ENCODE data around the gene LNPEP. TPM values are rescaled to one million over a fixed set of nuclear protein-coding genes. Genes with fewer than 3 reads are reported as not detected.

The LNPEP gene
- total and polyA plus RNA-seq, 10 of the 15 experiments (the other 5 are each of a cell fraction or from before 2014, with no cell fraction given) = 5.6 to 54.9 (median 25.0) TPM

- Histone ChIP-seq H3K79me2 (ENCODE audit: control insufficient read depth, insufficient read depth, low read length) (peaks cover 91% of the 10 kb centered on the region), H3K9me3 (replicated peaks; ENCODE audit: control insufficient read depth, insufficient read depth, low read length) (no peaks in the 10 kb centered on the region), H3K4me3 (no peak overlapping the region), H2AFZ (ENCODE audit: control insufficient read depth, low read depth, low read length) (no peak overlapping the region), H3K4me1 (ENCODE audit: control insufficient read depth, insufficient read depth, low read length) (peaks cover 5% of the 10 kb centered on the region; the same call in 1 of the 2 replicates), H3K4me2 (ENCODE audit: control insufficient read depth, insufficient read depth) (no peak overlapping the region), H3K27me3 (replicated peaks in 1 of 2; ENCODE audit: control insufficient read depth in 2 of 2, insufficient read depth in 2 of 2, low read length in 1 of 2) (no peaks in the 10 kb centered on the region), H3K36me3 (ENCODE audit: control insufficient read depth in 2 of 2, insufficient read depth in 2 of 2, low read length in 1 of 2) (peaks cover 0 to 7% of the 10 kb centered on the region in 2 experiments; a peak in 2 of 4 replicates), H4K20me1 (ENCODE audit: control insufficient read depth, insufficient read depth) (no peaks in the 10 kb centered on the region; the same call in 1 of the 2 replicates), H3K27ac (ENCODE audit: control insufficient read depth, insufficient read depth) (no peak overlapping the region), H3K9ac (ENCODE audit: control insufficient read depth, insufficient read depth, low read length) (no peak overlapping the region)
- no peak for FAIRE-seq
- ATAC-seq = no peak
- DNase-seq (ENCODE audit: low read depth, low spot score) = no peak
- ChIA-PET POLR2A (interaction anchor here (0.9 to 7.5 kb wide), 2 partner anchors 11 to 17 kb away, joined by 3 to 65 read pairs; no protein-coding TSS in a partner anchor), CTCF (interaction anchor here (0.6 to 1.7 kb wide), 2 partner anchors 200 to 1405 kb away, joined by 3 to 4 read pairs; partner anchors contain the start of gene LIX1), SMC1A (ENCODE audit: uncharacterized antibody, unreplicated experiment) (interaction anchor here (1.2 kb wide), 1 partner anchor 23 kb away, joined by 4 read pairs; no protein-coding TSS in a partner anchor), RAD21 (ENCODE audit: unreplicated experiment) (no interaction called here)
- in situ Hi-C loops (cut with MboI) (no loop called here), intact Hi-C loops (cut with micrococcal nuclease; ENCODE audit: unreplicated experiment) (no loop called here)
- BruUV-seq (replicated peaks) = no TSS peak
- WGBS (ENCODE audit: insufficient coverage, insufficient replicate concordance, low lambda C conversion rate, missing lambda C conversion rate) = 96% methylated on average over 1 of the region's 1 CpG
- TF ChIP-seq USF1 (IDR thresholded peaks at IDR 0.05; ENCODE audit: borderline replicate concordance, extremely low read length, insufficient read depth, low read depth, low read length) = no peak
- TF ChIP-seq MTA3 (IDR thresholded peaks at IDR 0.05; ENCODE audit: borderline replicate concordance, low read length) = no peak
- no peak for TF ChIP-seq SP1 (IDR thresholded peaks at IDR 0.05; ENCODE audit: low read depth, low read length)
- no peak for TF ChIP-seq EGR1 (IDR thresholded peaks at IDR 0.05; ENCODE audit: borderline replicate concordance in 1 of 2, low read depth in 2 of 2, low read length in 2 of 2)
- TF ChIP-seq CHD1 (IDR thresholded peaks at IDR 0.05; ENCODE audit: low read depth, low read length) = no peak
- TF ChIP-seq ZNF24 (IDR thresholded peaks at IDR 0.05) = no peak
- TF ChIP-seq RBBP5 (conservative IDR thresholded peaks at IDR 0.05) = no peak
- TF ChIP-seq E2F4 (IDR thresholded peaks at IDR 0.05; ENCODE audit: low read depth, low read length) = no peak
- TF ChIP-seq ATF3 (IDR thresholded peaks at IDR 0.05; ENCODE audit: borderline replicate concordance, extremely low read depth, low read depth, low read length) = no peak
- TF ChIP-seq ZNF207 (IDR thresholded peaks at IDR 0.05; ENCODE audit: borderline replicate concordance) = no peak
- no peak for TF ChIP-seq LARP7 (IDR thresholded peaks at IDR 0.05)
- no peak for TF ChIP-seq NFXL1 (IDR thresholded peaks at IDR 0.05; ENCODE audit: borderline replicate concordance)
- no peak for TF ChIP-seq REST (IDR thresholded peaks at IDR 0.05; ENCODE audit: low read depth, low read length)
- TF ChIP-seq IRF3 (IDR thresholded peaks at IDR 0.05) = no peak
- TF ChIP-seq RB1 (IDR thresholded peaks at IDR 0.05; ENCODE audit: borderline replicate concordance) = no peak
- no peak for TF ChIP-seq CREM (IDR thresholded peaks at IDR 0.05; ENCODE audit: low read depth)
These were observed 7.0 kb downstream of the LNPEP start for GRCh38 chr5:96942911-96943310.

Data from GM12878 (cell line).